NK-92 (cell line): ENCODE data around the gene KCNC4.

Experiments used
- DNase-seq: peaks from one replicate; lab custom pipeline; 2025; ENCODE audit not compliant: unreplicated experiment; lab: John Stamatoyannopoulos, UW

The KCNC4 gene

DNA sequence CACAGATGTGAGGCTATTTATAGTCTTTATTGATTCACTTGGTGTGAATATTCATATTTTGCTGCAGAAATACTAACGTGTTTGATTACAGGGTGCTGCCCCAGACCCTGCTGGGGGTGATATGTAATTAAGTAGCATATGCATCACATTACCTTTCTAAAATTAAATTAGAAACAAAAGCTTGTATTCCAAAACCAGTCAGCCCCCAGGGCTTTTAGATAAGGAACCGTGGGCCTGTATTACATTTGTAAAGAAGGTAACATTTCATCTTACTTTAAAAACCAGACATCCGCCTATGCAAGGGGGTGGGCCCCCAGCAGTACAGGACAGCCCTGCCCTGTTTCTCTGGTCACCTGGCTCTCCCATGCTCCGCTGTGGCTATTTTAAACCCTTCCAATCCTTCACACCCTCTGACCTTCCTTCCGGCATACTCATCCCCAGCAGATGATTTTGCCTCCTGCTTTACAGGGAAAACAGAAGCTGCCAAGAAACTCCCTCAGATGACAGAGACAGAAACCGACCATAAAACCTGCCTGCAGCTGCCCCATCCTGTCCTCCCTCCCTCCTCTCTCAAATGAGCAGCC lies 22.0 kb upstream of the KCNC4 start:
- DNase-seq = no peak

DNA sequence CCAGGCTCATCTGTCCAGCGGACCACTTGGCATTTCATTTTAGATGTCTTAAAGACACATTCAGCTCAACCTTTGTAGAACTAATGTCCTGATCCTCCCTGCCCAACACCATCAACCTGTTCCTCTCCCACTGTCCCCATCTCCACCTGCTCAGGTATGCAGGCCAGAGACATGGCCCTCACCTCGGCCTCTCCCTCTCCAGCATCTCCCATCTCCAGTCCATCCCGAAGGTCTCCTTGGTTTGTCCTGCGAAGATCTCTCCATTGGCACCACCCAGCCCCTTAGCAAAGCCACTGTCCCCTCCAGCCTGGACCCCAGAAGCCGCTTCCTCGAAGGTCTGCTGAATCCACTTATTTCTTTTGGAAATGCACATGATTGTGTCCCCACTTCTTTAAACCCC lies 20.9 kb upstream of the KCNC4 start:
- no peak for DNase-seq

GRCh38 chr1:110190282-110190929 lies 19.7 kb upstream of the KCNC4 start:
- no peak for DNase-seq

- no peak for DNase-seq
Measured at GRCh38 chr1:110192541-110192940, 17.6 kb upstream of the KCNC4 start.

GRCh38 chr1:110195196-110195595 lies 14.9 kb upstream of the KCNC4 start:
- DNase-seq = no peak

- no peak for DNase-seq
Measured at GRCh38 chr1:110196917-110197765, 13.0 kb upstream of the KCNC4 start.

DNA sequence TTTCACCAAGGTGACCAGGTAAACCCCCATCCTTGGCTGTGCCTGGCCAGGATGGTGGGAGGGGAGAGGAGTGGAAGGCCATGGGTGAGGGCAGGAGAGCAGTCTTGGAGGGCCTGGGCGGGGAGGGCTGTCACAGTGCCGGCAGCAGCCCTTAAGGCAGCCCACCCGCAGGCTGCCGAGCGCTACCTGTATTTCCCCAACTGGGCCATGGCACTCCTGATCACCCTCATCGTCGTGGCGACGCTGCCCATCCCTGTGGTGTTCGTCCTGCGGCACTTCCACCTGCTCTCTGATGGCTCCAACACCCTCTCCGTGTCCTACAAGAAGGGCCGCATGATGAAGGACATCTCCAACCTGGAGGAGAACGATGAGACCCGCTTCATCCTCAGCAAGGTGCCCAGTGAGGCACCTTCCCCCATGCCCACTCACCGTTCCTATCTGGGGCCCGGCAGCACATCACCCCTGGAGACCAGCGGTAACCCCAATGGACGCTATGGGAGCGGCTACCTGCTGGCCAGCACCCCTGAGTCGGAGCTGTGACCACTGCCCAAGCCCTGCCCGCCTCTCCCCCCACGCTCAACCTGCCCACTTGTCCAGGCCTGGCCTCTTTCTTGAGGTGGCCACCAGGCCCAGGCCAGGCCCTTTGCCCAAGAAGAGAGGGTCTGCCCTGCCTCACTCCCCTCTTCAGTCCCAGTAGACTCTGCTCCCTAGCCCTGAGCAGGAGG lies 12.0 kb upstream of the KCNC4 start:
- no peak for DNase-seq

GRCh38 chr1:110198746-110199145 lies 11.4 kb upstream of the KCNC4 start:
- no peak for DNase-seq

DNA sequence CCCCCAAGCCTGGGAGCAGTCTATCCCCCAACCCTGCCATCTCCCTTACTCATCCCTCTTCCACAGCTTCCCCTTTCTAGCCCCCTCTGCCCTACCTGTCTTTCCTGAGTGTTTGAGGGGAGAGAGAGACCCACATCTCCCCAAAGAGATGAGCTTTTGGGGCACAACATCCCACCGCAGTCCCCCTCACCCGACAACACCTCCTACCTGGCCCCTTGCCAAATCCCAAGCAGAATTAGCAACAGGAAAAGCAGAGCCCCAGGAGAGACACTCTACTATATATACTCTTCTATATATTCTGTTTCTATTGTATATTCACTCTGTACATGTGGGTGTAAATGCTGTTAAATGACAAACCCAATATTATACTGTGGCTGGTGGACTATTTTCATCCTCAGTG lies 9.9 kb upstream of the KCNC4 start:
- no peak for DNase-seq

DNA sequence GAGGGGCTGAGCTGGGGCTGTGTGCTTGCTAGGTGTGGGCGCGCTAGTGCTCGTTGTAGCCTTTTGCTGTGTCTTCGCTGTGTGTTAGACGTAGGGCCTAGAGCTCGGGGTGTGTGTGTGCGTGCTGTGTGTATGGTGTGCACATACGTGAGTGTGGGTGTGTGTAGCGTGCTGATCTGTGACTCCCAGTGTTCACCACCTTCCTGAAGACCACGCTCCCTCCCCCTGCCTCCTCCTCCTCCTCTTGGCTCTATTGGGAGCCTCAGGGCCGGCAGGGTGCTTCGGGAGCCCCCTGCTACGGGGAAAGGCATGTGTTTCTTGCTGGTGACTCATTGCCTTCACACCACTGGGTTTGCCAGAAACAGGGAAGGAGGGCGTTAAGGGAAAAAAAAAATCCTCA lies 9.4 kb upstream of the KCNC4 start:
- no peak for DNase-seq

DNA sequence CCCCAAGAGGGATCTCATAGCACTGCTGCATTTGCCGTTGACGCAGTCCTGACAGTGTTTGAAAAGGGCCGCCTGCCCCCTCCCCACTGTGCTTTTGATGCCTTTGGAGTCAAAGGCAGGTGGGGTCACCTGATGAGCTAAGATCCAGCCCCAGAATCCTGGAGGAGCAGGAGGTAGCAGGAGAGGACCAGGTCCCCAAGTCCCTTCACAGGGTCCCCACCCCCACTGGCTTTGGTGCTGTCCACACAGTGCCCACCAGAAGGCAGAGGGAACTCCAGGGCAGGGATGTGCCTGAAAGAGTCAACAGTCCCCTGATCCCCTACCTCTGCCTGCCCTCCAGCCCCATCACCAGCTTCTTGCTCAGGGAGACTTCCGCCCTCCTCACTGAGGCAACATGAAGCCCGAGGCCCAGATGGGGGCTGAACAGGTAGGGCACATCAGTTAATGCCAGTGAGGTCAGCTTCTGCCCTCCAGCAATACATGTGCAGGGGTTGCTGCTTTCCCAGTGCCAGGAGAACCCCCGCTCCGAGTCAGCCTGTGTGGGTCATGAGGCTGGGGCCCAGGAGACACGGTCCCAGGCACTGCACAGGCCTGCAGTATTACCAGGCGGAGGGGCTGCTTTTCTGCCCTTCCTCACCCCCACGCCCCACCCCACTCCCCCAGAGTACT lies 8.8 kb upstream of the KCNC4 start:
- DNase-seq = no peak

DNA sequence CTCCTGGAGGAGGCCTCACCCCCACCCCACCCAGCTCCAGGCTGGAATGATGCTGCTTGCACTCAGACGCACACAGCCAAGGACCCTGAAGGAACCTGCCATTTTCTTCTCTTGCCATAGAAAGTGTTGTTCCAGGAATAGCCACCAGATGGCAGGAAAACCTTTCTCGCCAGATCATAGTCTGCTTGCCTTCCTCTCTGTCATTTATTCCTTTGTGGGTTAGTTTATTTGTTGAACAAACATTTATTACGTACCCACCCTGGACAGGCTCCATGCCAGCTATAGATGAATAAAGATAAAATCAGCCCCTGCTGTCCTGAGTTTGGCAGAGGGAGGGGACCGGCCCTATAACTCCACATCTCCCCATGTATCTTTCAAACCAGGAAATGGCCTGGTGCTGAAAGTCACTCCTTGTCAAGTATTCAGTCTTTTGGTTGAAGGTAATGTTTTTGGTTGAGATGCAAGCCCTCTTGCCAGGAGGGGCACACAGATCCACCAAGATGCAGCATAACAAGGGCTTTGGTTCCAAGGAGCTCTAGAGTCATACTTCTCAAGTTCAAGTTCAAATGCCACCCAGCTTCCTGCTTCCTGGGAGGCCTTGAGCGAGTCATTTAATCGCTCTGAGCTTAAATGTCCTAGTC lies 7.0 kb upstream of the KCNC4 start:
- no peak for DNase-seq

- DNase-seq = no peak
Measured at GRCh38 chr1:110205156-110205555, 5.0 kb upstream of the KCNC4 start.

DNA sequence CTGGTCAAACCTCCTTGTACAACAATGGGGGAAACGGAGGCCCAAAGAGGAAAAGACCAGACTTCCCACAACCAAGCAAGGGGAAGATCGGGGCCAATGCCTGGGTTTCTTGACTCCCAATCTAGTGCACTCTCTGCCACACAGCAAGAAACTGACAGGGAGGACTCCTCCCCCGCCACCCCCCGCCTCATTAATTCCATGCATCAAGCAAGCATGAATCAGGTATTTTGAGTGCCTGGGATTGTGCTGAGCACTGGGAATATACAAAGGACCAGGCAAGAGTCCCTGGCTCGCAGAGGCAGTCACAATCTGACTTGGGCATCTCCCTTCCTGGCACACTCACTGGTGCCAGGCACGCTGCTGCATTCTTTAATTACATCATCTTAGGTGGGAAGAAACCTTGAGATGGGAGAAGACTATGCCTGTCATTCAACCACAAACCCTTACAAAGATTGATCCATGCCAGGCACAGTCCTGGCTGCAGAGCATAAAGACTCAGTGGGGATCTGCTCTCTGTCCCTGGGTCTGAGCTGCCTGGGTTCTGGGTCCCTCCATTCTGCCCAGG lies 4.4 kb upstream of the KCNC4 start:
- no peak for DNase-seq

- no peak for DNase-seq
Measured at GRCh38 chr1:110206261-110206920, 3.7 kb upstream of the KCNC4 start.

- DNase-seq = no peak
Measured at GRCh38 chr1:110207831-110208230, 2.3 kb upstream of the KCNC4 start.

- no peak for DNase-seq
Measured at GRCh38 chr1:110208916-110209645, 1.0 kb upstream of the KCNC4 start.

DNA sequence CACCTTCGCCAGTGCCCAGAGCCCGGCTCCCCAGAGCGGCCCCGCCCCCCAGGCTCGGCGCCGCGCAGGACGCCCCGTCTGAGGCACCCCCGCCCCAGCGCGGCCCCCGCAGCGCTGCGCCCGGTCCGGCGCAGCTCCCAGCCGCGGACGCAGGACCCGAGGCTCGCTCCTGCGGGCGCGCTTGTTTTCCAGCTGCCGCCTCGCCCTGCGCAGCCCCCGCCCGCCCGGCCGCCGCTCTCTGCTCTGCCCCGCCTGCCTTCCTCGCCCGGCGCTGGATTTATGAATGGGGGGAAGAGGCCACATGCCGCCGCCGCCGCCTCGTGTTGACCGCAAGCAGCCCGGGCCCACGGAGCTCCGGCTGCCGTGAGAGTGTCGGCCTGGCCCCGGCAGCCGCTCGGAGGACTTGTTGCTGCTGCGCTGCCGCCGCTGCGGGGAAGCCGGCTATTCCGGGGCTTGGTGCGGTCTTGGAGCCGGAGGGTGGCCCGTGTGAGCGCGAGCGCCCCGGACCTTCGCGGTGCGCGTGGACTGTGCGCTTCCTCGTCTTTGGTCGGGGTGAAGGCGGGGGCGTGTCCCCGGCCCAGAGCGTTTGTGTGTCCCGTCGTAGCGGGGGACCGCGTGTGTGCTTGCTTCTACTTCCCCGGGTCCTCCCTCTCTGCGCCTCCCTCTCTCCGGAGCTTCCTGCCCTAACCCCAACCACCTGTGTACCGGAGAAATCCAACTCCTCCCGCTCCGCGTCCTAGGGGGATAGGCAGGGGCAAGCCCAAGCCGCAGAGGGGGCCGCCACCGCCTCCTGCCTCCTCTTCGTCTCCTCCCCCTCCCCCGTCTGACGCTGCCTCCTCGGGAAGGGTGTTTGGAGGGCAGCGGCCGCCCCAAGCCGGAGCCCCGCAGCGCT lies 736 bp downstream of the KCNC4 start:
- DNase-seq = no peak
